H1 (cell line): ENCODE measurements around the gene L1TD1. TPM values are rescaled to one million over a fixed set of nuclear protein-coding genes. Genes with fewer than 3 reads are reported as not detected.

Experiments used
- CTCF ChIA-PET: fragments of 300-600 bp; sonication (Branson Sonifier 250); formaldehyde crosslinking; loops from one replicate; lab custom pipeline; 2021; ENCODE audit not compliant: partially characterized antibody; lab: Charles Lee
- POLR2A ChIA-PET: fragments of 300-600 bp; sonication (Branson Sonifier 250); formaldehyde crosslinking; loops from one replicate; lab custom pipeline; 2021; ENCODE audit warnings: inconsistent platforms; ENCODE audit not compliant: partially characterized antibody; lab: Charles Lee
- DNase-seq, 2 experiments: peaks; one replicate each; pipeline versions ENCODE4 v3.0.0 to v3.0.0-alpha.2; 2010 to 2022; ENCODE audit warnings: low spot score in 2 of 2, low read depth in 1 of 2, mixed read lengths in 1 of 2
- FAIRE-seq: peaks from 2 replicates; lab custom pipeline; 2011; peaks lifted over from hg19 to GRCh38; lab: Jason Lieb, UNC
- H2AFZ ChIP-seq: 2 replicates; pipeline ENCODE4 v1.8.1; 2012; ENCODE audit warnings: low read length, inconsistent platforms
- H2AK5ac ChIP-seq: 2 replicates; pipeline ENCODE4 v1.6.1; 2013; ENCODE audit warnings: low read depth, low read length
- H2BK120ac ChIP-seq: replicated peaks from 2 replicates; pipeline ENCODE3; 2013; ENCODE audit warnings: low read depth, low read length, inconsistent platforms
- H2BK12ac ChIP-seq: 2 replicates; pipeline ENCODE4 v1.6.1; 2013; ENCODE audit warnings: low read depth, low read length
- H2BK15ac ChIP-seq: 2 replicates; pipeline ENCODE4 v1.6.1; 2013; ENCODE audit warnings: low read length
- H2BK20ac ChIP-seq: 2 replicates; pipeline ENCODE4 v1.6.1; 2013; ENCODE audit warnings: low read length
- H2BK5ac ChIP-seq: 2 replicates; pipeline ENCODE4 v1.6.1; 2013; ENCODE audit warnings: low read depth, low read length
- H3K14ac ChIP-seq: 2 replicates; pipeline ENCODE4 v1.6.1; 2013; ENCODE audit warnings: inconsistent platforms; ENCODE audit not compliant: insufficient read length
- H3K18ac ChIP-seq: 2 replicates; pipeline ENCODE4 v1.6.1; 2013; ENCODE audit warnings: low read length; ENCODE audit errors: extremely low read depth
- H3K23ac ChIP-seq: 2 replicates; pipeline ENCODE4 v1.6.1; 2013; ENCODE audit warnings: inconsistent platforms; ENCODE audit not compliant: insufficient read length
- H3K23me2 ChIP-seq: 2 replicates; pipeline ENCODE4 v1.6.1; 2013; ENCODE audit warnings: low read depth, low read length
- H3K27ac ChIP-seq: 2 replicates; pipeline ENCODE4 v1.6.1; 2011; ENCODE audit warnings: low read depth, low read length, inconsistent platforms
- H3K27me3 ChIP-seq, 4 experiments: replicated peaks in 1 of 4; 1 replicate in 1 of 4; 2 replicates in 3 of 4; pipeline versions ENCODE4 v1.6.1 to v1.8.1; 2011 to 2013; ENCODE audit warnings: low read length in 3 of 4, mild to moderate bottlenecking in 3 of 4, inconsistent platforms in 2 of 4, mixed read lengths in 2 of 4, moderate library complexity in 1 of 4; ENCODE audit not compliant: control insufficient read depth in 3 of 4, insufficient read depth in 3 of 4; ENCODE audit errors: extremely low read depth in 1 of 4
- H3K36me3 ChIP-seq, 4 experiments: 2 replicates each; pipeline versions ENCODE4 v1.6.1 to v1.8.1; 2011 to 2013; ENCODE audit warnings: mild to moderate bottlenecking in 4 of 4, low read length in 3 of 4, moderate library complexity in 2 of 4, control low read depth in 1 of 4, inconsistent platforms in 1 of 4; ENCODE audit not compliant: insufficient read depth in 4 of 4, control insufficient read depth in 2 of 4
- H3K4ac ChIP-seq: replicated peaks from 2 replicates; pipeline ENCODE3; 2013; ENCODE audit warnings: low read length, low read depth, mixed read lengths, inconsistent platforms; ENCODE audit not compliant: insufficient read length
- H3K4me1 ChIP-seq, 4 experiments: replicated peaks in 1 of 4; 1 replicate in 1 of 4; 2 replicates in 3 of 4; pipeline versions ENCODE4 v1.6.1 to v1.8.1; 2011 to 2013; ENCODE audit warnings: low read length in 3 of 4, inconsistent platforms in 2 of 4, mixed read lengths in 1 of 4; ENCODE audit not compliant: insufficient read depth in 4 of 4, control insufficient read depth in 3 of 4
- H3K4me2 ChIP-seq, 2 experiments: 2 replicates each; pipeline versions ENCODE4 v1.6.1 to v1.8.1; 2011 to 2013; ENCODE audit warnings: low read depth in 2 of 2, low read length in 2 of 2, control low read depth in 1 of 2, inconsistent platforms in 1 of 2, mild to moderate bottlenecking in 1 of 2; ENCODE audit not compliant: insufficient read depth in 1 of 2
- H3K4me3 ChIP-seq, 4 experiments: fragments of 200-600, 300-600 bp in 1 of 4; sonication (generic), shearing (Covaris generic), sonication (Bioruptor Twin) in 1 of 4; 2 replicates each; pipeline versions ENCODE4 v1.5.1 to v1.8.1; 2011 to 2016; ENCODE audit warnings: low read length in 4 of 4, low read depth in 3 of 4, control low read depth in 2 of 4, inconsistent platforms in 2 of 4, mild to moderate bottlenecking in 2 of 4, mixed read lengths in 1 of 4, moderate library complexity in 1 of 4; ENCODE audit not compliant: insufficient read depth in 2 of 4; ENCODE audit errors: extremely low read depth in 1 of 4
- H3K56ac ChIP-seq: replicated peaks from 2 replicates; pipeline ENCODE3; 2013; ENCODE audit warnings: low read depth, mild to moderate bottlenecking, mixed read lengths, low read length, inconsistent platforms; ENCODE audit not compliant: insufficient read length
- H3K79me1 ChIP-seq: 2 replicates; pipeline ENCODE4 v1.6.1; 2013; ENCODE audit warnings: low read depth, low read length, control low read depth
- H3K79me2 ChIP-seq, 2 experiments: 2 replicates each; pipeline versions ENCODE4 v1.6.1 to v1.8.1; 2012 to 2013; ENCODE audit warnings: low read length in 2 of 2, mild to moderate bottlenecking in 2 of 2, inconsistent platforms in 1 of 2; ENCODE audit not compliant: insufficient read depth in 2 of 2, control insufficient read depth in 1 of 2
- H3K9ac ChIP-seq, 4 experiments: replicated peaks in 1 of 4; 1 replicate in 1 of 4; 2 replicates in 3 of 4; pipeline versions ENCODE4 v1.6.1 to v1.8.1; 2011 to 2013; ENCODE audit warnings: low read depth in 3 of 4, low read length in 3 of 4, control low read depth in 2 of 4, mild to moderate bottlenecking in 2 of 4, moderate library complexity in 2 of 4, inconsistent platforms in 1 of 4; ENCODE audit errors: extremely low read depth in 1 of 4
- H3K9me3 ChIP-seq, 2 experiments: 2 replicates each; pipeline versions ENCODE4 v1.6.1 to v1.8.1; 2012 to 2013; ENCODE audit warnings: mild to moderate bottlenecking in 2 of 2, moderate library complexity in 2 of 2, control low read depth in 1 of 2, inconsistent platforms in 1 of 2, low read depth in 1 of 2, low read length in 1 of 2, mixed read lengths in 1 of 2; ENCODE audit not compliant: insufficient read depth in 2 of 2
- H4K20me1 ChIP-seq, 2 experiments: replicated peaks in 1 of 2; 2 replicates each; pipeline versions ENCODE3 to v1.8.1; 2011 to 2013; ENCODE audit warnings: inconsistent platforms in 2 of 2, low read length in 2 of 2, mild to moderate bottlenecking in 1 of 2; ENCODE audit not compliant: insufficient read depth in 2 of 2, control insufficient read depth in 1 of 2
- H4K5ac ChIP-seq: 2 replicates; pipeline ENCODE4 v1.6.1; 2013; ENCODE audit warnings: low read length, low read depth, mixed read lengths, inconsistent platforms; ENCODE audit not compliant: insufficient read length
- H4K8ac ChIP-seq: 2 replicates; pipeline ENCODE4 v1.8.0; 2013; ENCODE audit warnings: mild to moderate bottlenecking, moderate library complexity, low read length, inconsistent platforms; ENCODE audit not compliant: insufficient read depth; ENCODE audit errors: extremely low read depth
- H4K91ac ChIP-seq: replicated peaks from 2 replicates; pipeline ENCODE3; 2013; ENCODE audit warnings: low read length, mixed read lengths, inconsistent platforms; ENCODE audit not compliant: insufficient read length
- POU5F1 ChIP-seq: IDR thresholded peaks from 2 replicates; pipeline ENCODE4 v1.6.1; 2011; ENCODE audit warnings: low read depth, mild to moderate bottlenecking, low read length, moderate library complexity
- RAD21 ChIP-seq, 2 experiments: IDR thresholded peaks in 1 of 2; conservative IDR thresholded peaks in 1 of 2; 2 replicates each; pipeline ENCODE4 v1.6.1; 2011; ENCODE audit warnings: low read depth in 2 of 2, low read length in 2 of 2, improper control_type of control experiment in 1 of 2, inconsistent platforms in 1 of 2, mild to moderate bottlenecking in 1 of 2, moderate library complexity in 1 of 2
- SAP30 ChIP-seq: fragments of 300-600 bp; sonication (generic); IDR thresholded peaks from 2 replicates; pipeline ENCODE4 v1.7.1; 2012; ENCODE audit warnings: low read length, moderate library complexity, mild to moderate bottlenecking, inconsistent platforms; ENCODE audit not compliant: insufficient read depth, insufficient replicate concordance
- SP1 ChIP-seq: IDR thresholded peaks from 2 replicates; pipeline ENCODE4 v1.6.1; 2011; ENCODE audit warnings: low read depth, low read length
- WGBS, 2 experiments: shearing (Covaris generic) in 1 of 2; methylation state at CpG; one replicate each; pipeline versions ENCODE4 v1.1.6 to v1.1.7; 2013 to 2015; ENCODE audit warnings: low lambda C conversion rate in 2 of 2, mixed read lengths in 2 of 2, inconsistent platforms in 1 of 2, low coverage in 1 of 2, missing lambda C conversion rate in 1 of 2; ENCODE audit not compliant: insufficient replicate concordance in 2 of 2, insufficient coverage in 1 of 2, insufficient read length in 1 of 2; ENCODE audit errors: extremely low coverage in 1 of 2, missing lambda C conversion rate in 1 of 2; 5-methylcytosine and 5-hydroxymethylcytosine counted together
- polyA plus RNA-seq, 7 experiments: library from polyadenylated mRNA; depleted of rRNA in 3 of 7; stranded (reverse) in 5 of 7; unstranded in 2 of 7; fragments of >200 nt in 5 of 7; fragments of 200-250 nt in 2 of 7; gene quantifications; 1 replicate in 5 of 7; 2 replicates in 1 of 7; 4 replicates in 1 of 7; pipeline versions ENCODE4 v1.2.1 to v1.2.3, GENCODE V29; 2011 to 2013; ENCODE audit warnings: missing spikeins in 2 of 7, mixed read lengths in 2 of 7
- total RNA-seq: library from RNA; stranded (reverse); fragmentation: NEBNext Ultra II Directional; extraction: Animal tissue kit (Norgen Biotek cat#: 25700); gene quantifications from 2 replicates; pipeline ENCODE4 v1.2.1, GENCODE V29; 2021

The L1TD1 gene
- total and polyA plus RNA-seq, 2 of the 8 experiments (the other 6 are each of a cell fraction or from before 2014, with no cell fraction given): 35.3 to 441 TPM

DNA sequence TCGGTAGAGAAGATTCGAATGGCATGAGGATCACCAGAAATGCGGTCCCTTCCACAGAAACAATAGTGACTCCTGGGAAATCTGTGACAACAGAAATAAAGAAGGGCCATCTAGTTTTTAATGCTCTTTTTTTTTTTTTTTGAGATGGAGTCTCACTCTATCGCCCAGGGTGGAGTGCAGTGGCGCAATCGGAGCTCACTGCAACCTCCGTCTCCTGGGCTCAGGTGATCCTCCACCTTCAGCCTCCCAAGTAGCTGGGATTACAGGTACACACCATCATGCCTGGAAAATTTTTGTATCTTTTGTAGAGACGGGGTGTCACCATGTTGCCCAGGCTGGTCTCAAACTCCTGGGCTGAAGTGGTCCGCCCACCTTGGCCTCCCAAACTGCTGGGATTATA lies 43.9 kb downstream of the L1TD1 start:
- no peak overlapping the region for H3K56ac ChIP-seq
- 91% methylated on average over 9 of the region's 9 CpGs; no CpG with 5 or more reads in 1 of the 2 experiments for WGBS, 2 experiments
- POLR2A ChIA-PET: interaction anchor here (0.7 to 1.5 kb wide), 2 partner anchors 9 to 13 kb away, joined by 3 to 4 read pairs; no protein-coding TSS in a partner anchor
- CTCF ChIA-PET: interaction anchor here (1.7 kb wide), 1 partner anchor 92 kb away, joined by 4 read pairs; no protein-coding TSS in a partner anchor
- H4K20me1 ChIP-seq: no peaks in the 10 kb centered on the region
- H4K5ac ChIP-seq: no peak overlapping the region
- no peaks in the 10 kb centered on the region for H3K79me2 ChIP-seq
- H4K8ac ChIP-seq: no peak overlapping the region
- H4K91ac ChIP-seq: no peak overlapping the region
- H3K14ac ChIP-seq: no peak overlapping the region
- H3K23ac ChIP-seq: no peak overlapping the region
- no peak overlapping the region for H2BK15ac ChIP-seq
- H3K27ac ChIP-seq: no peak overlapping the region
- H3K4ac ChIP-seq: no peak overlapping the region
- peaks cover 2 to 13% (median 6%) of the 10 kb centered on the region in 4 experiments for H3K4me1 ChIP-seq
- H3K23me2 ChIP-seq: no peaks in the 10 kb centered on the region
- H2BK5ac ChIP-seq: no peak overlapping the region
- no peak for FAIRE-seq
- H2BK12ac ChIP-seq: no peak overlapping the region
- no peak for DNase-seq
- no peaks in the 10 kb centered on the region for H3K27me3 ChIP-seq
- H3K9me3 ChIP-seq: no peaks in the 10 kb centered on the region
- H2BK120ac ChIP-seq: no peak overlapping the region
- no peak overlapping the region for H2AFZ ChIP-seq
- H3K18ac ChIP-seq: no peak overlapping the region
- no peaks in the 10 kb centered on the region for H3K79me1 ChIP-seq
- H3K4me2 ChIP-seq: no peak overlapping the region
- no peak overlapping the region for H2AK5ac ChIP-seq
- no peaks in the 10 kb centered on the region for H3K36me3 ChIP-seq
- H3K4me3 ChIP-seq: no peak overlapping the region
- no peak overlapping the region for H2BK20ac ChIP-seq
- H3K9ac ChIP-seq: no peak overlapping the region
- TF ChIP-seq RAD21 (IDR thresholded peaks at IDR 0.05 in 1 of 2, conservative IDR thresholded peaks at IDR 0.05 in 1 of 2; ENCODE audit: low read depth in 2 of 2, low read length in 2 of 2) (no peak), SAP30 (no peak), SP1 (no peak), POU5F1 (no peak)
